Measurements from ENCODE around the gene MTSS2.

- TF ChIP-seq CTCF (IDR thresholded peaks at IDR 0.05; ENCODE audit: low read depth, low read length) (no peak), EZH2phosphoT487 (IDR thresholded peaks at IDR 0.05; ENCODE audit: low read depth) (no peak)
Measured at GRCh38 chr16:70680495-70681381, 5.1 kb downstream of the MTSS2 start.

Measured in OCI-LY3 (cell line).